MM.1S (cell line): Measurements from ENCODE around the gene CSDE1.

Experiments
- CTCF ChIP-seq: fragments of 300-600 bp; sonication (generic); IDR thresholded peaks from 2 replicates; pipeline ENCODE4 v1.5.1; 2016; ENCODE audit warnings: antibody characterized with exemption, low read length, mixed read lengths
- EZH2phosphoT487 ChIP-seq: fragments of 300-600 bp; sonication (generic); IDR thresholded peaks from 2 replicates; pipeline ENCODE4 v1.6.1; 2018; ENCODE audit warnings: antibody characterized with exemption, low read length

- TF ChIP-seq EZH2phosphoT487, result no peak
- TF ChIP-seq CTCF, result no peak
Observed at GRCh38 chr1:114715952-114716303, 41.9 kb downstream of the CSDE1 start.
